Measurements from ENCODE around the gene GZF1.

GRCh38 chr20:23336476-23336875, 25.5 kb upstream of the GZF1 start:
- TF ChIP-seq POLR2AphosphoS5 (IDR thresholded peaks at IDR 0.05) (no peak), CTCF (IDR thresholded peaks at IDR 0.05 in 8 of 11, conservative IDR thresholded peaks at IDR 0.05 in 3 of 11) (no peak), POLR2A (IDR thresholded peaks at IDR 0.05) (no peak)
